Transverse colon (tissue), 4 donors: Measurements from ENCODE around the gene S100A10. TPM values are rescaled to one million over a fixed set of nuclear protein-coding genes. Genes with fewer than 3 reads are reported as not detected.

Experiments used
- DNase-seq: peaks from one replicate; pipeline ENCODE4 v3.0.0-alpha.2; 2019
- H3K27ac ChIP-seq, 4 donors: fragments of 200-600 bp; sonication (generic); 2 replicates each; pipeline ENCODE4 v1.5.1; 2016 to 2018; ENCODE audit warnings: inconsistent platforms in 4 of 4
- H3K27me3 ChIP-seq: fragments of 200-600 bp; sonication (generic); 2 replicates; pipeline ENCODE4 v1.5.1; 2017; ENCODE audit warnings: inconsistent platforms
- H3K36me3 ChIP-seq, 4 donors: fragments of 200-600 bp; sonication (generic); 2 replicates each; pipeline ENCODE4 v1.5.1; 2017 to 2019; ENCODE audit warnings: inconsistent platforms in 4 of 4
- H3K4me1 ChIP-seq, 4 donors: fragments of 200-600 bp; sonication (generic); 2 replicates each; pipeline ENCODE4 v1.5.1; 2017 to 2020; ENCODE audit warnings: inconsistent platforms in 4 of 4
- H3K4me3 ChIP-seq, 4 donors: fragments of 200-600 bp; sonication (generic); 1 replicate in 1 of 4; 2 replicates in 3 of 4; pipeline versions ENCODE4 v1.5.1 to v1.6.1; 2017 to 2019; ENCODE audit warnings: inconsistent platforms in 4 of 4
- H3K9me3 ChIP-seq, 2 donors: fragments of 200-600 bp; sonication (generic); 2 replicates each; pipeline ENCODE4 v1.5.1; 2017 to 2019; ENCODE audit warnings: inconsistent platforms in 2 of 2
- CTCF ChIP-seq, 5 experiments: fragments of 200-600 bp in 3 of 5; fragments of 450-650 bp in 2 of 5; sonication (generic) in 3 of 5; IDR thresholded peaks; 1 replicate in 2 of 5; 2 replicates in 3 of 5; pipeline ENCODE4 v1.5.1; 2016 to 2017; ENCODE audit warnings: antibody characterized with exemption in 5 of 5, inconsistent platforms in 3 of 5, mild to moderate bottlenecking in 2 of 5, moderate library complexity in 1 of 5
- EP300 ChIP-seq: sonication (generic); formaldehyde crosslinking; IDR thresholded peaks from one replicate; pipeline ENCODE4 v1.6.1; 2017; ENCODE audit warnings: antibody characterized with exemption, low read depth
- POLR2A ChIP-seq: fragments of 450-650 bp; IDR thresholded peaks from one replicate; pipeline ENCODE4 v1.6.1; 2016; ENCODE audit warnings: antibody characterized with exemption, mild to moderate bottlenecking, moderate library complexity
- POLR2AphosphoS5 ChIP-seq, 3 donors: sonication (generic); formaldehyde crosslinking; IDR thresholded peaks; one replicate each; pipeline ENCODE4 v1.6.1; 2016; ENCODE audit warnings: antibody characterized with exemption in 3 of 3
- WGBS, 2 donors: methylation state at CpG; one replicate each; pipeline ENCODE4 v1.1.5; 2018; ENCODE audit warnings: low coverage in 1 of 2; 5-methylcytosine and 5-hydroxymethylcytosine counted together
- in situ Hi-C, 4 donors: fragments of 200-750 bp; cut with MboI; loops; one replicate each; pipeline versions ENCODE4 v1.15.0 to v1.15.1; 2017; ENCODE audit warnings: low sequenced_read_pairs in 3 of 4, low pct_ligation_motif_present in 1 of 4, low pct_unique_long_range_greater_than_20kb in 1 of 4
- intact Hi-C: fragments of 100-400 bp; cut with DNase I; formaldehyde crosslinking; loops from one replicate; pipeline ENCODE4 v1.15.1; 2023; ENCODE audit warnings: low total_unique reads
- total RNA-seq, 4 donors: library from RNA; depleted of rRNA; stranded (reverse); fragments of >200 nt; gene quantifications; one replicate each; pipeline ENCODE4 v1.1.0, GENCODE V29; 2016

Gene S100A10
- total RNA-seq, 4 donors from 2014 or later: 59.1 to 289 (median 251) TPM

- H3K9me3 ChIP-seq: no peaks in the 10 kb centered on the region
- H3K36me3 ChIP-seq: no peaks in the 10 kb centered on the region
- no peaks in the 10 kb centered on the region for H3K27me3 ChIP-seq
- H3K4me3 ChIP-seq: no peak overlapping the region
- no peak for TF ChIP-seq POLR2A
- TF ChIP-seq CTCF (IDR thresholded peaks at IDR 0.05): no peak
- TF ChIP-seq EP300: no peak
- TF ChIP-seq POLR2AphosphoS5 (IDR thresholded peaks at IDR 0.05): no peak
- H3K27ac ChIP-seq: no peak overlapping the region
- H3K4me1 ChIP-seq: no peaks in the 10 kb centered on the region
- in situ Hi-C loops (loop anchor here in 2 of 4 donors (25.0 kb wide), 1 partner anchor 103 kb away; the partner anchor contains the start of gene THEM4 (in 2 of the 2)), intact Hi-C loops (no loop called here)
- WGBS, 2 donors: 59 to 67% methylated on average over 6 of the region's 6 CpGs
- DNase-seq: no peak
Observed at GRCh38 chr1:152015766-152016165, 22.1 kb upstream of the S100A10 start.

GRCh38 chr1:152014943-152015342 lies 21.3 kb upstream of the S100A10 start:
- DNase-seq: no peak
- intact Hi-C loops (no loop called here), in situ Hi-C loops (loop anchor here in 2 of 4 donors (25.0 kb wide), 1 partner anchor 103 kb away; the partner anchor contains the start of gene THEM4 (in 2 of the 2))
- WGBS, 2 donors: 83 to 96% methylated on average over 1 of the region's 1 CpG
- no peaks in the 10 kb centered on the region for H3K9me3 ChIP-seq
- H3K4me1 ChIP-seq: no peaks in the 10 kb centered on the region
- no peaks in the 10 kb centered on the region for H3K36me3 ChIP-seq
- H3K27ac ChIP-seq: no peak overlapping the region
- TF ChIP-seq POLR2A: no peak
- no peak for TF ChIP-seq EP300
- no peak for TF ChIP-seq CTCF (IDR thresholded peaks at IDR 0.05)
- TF ChIP-seq POLR2AphosphoS5 (IDR thresholded peaks at IDR 0.05): no peak
- no peaks in the 10 kb centered on the region for H3K27me3 ChIP-seq
- no peak overlapping the region for H3K4me3 ChIP-seq

GRCh38 chr1:152013664-152014237 lies 20.1 kb upstream of the S100A10 start:
- Histone ChIP-seq H3K36me3 (no peaks in the 10 kb centered on the region), H3K9me3 (no peaks in the 10 kb centered on the region), H3K27me3 (no peaks in the 10 kb centered on the region), H3K27ac (no peak overlapping the region), H3K4me1 (no peaks in the 10 kb centered on the region), H3K4me3 (no peak overlapping the region)
- in situ Hi-C loops: loop anchor here in 2 of 4 donors (25.0 kb wide), 1 partner anchor 101 kb away; the partner anchor contains the start of gene THEM4 (in 2 of the 2)
- intact Hi-C loops: no loop called here
- WGBS, 2 donors: 22% methylated on average over 3 of the region's 3 CpGs; no CpG with 5 or more reads in 1 of the 2 donors
- peak; percentile 33 to 53 (median 47) for TF ChIP-seq CTCF (IDR thresholded peaks at IDR 0.05)
- no peak for TF ChIP-seq EP300
- DNase-seq: peak; percentile 51

GRCh38 chr1:152009691-152010090 lies 16.0 kb upstream of the S100A10 start:
- H3K4me1 ChIP-seq: no peaks in the 10 kb centered on the region
- no peaks in the 10 kb centered on the region for H3K27me3 ChIP-seq
- 89 to 93% methylated on average over 1 of the region's 1 CpG for WGBS, 2 donors
- H3K4me3 ChIP-seq: no peak overlapping the region
- in situ Hi-C loops: loop anchor here in 2 of 4 donors (25.0 kb wide), 1 partner anchor 97 kb away; the partner anchor contains the start of gene THEM4 (in 2 of the 2)
- TF ChIP-seq CTCF (IDR thresholded peaks at IDR 0.05) (no peak), POLR2A (no peak), POLR2AphosphoS5 (IDR thresholded peaks at IDR 0.05) (no peak), EP300 (no peak)
- H3K36me3 ChIP-seq: no peaks in the 10 kb centered on the region
- no peak overlapping the region for H3K27ac ChIP-seq
- no peaks in the 10 kb centered on the region for H3K9me3 ChIP-seq
- intact Hi-C loops: no loop called here
- DNase-seq: no peak
